Transverse colon (tissue), 4 donors: ENCODE data around the gene C17orf78.

Experiments
- POLR2A ChIP-seq: fragments of 450-650 bp; IDR thresholded peaks from one replicate; pipeline ENCODE4 v1.6.1; 2016; ENCODE audit warnings: antibody characterized with exemption, mild to moderate bottlenecking, moderate library complexity
- POLR2AphosphoS5 ChIP-seq, 3 donors: sonication (generic); formaldehyde crosslinking; IDR thresholded peaks; one replicate each; pipeline ENCODE4 v1.6.1; 2016; ENCODE audit warnings: antibody characterized with exemption in 3 of 3
- TF ChIP-seq, protein P1 (sequence below), 5 experiments: fragments of 200-600 bp in 3 of 5; fragments of 450-650 bp in 2 of 5; sonication (generic) in 3 of 5; IDR thresholded peaks; 1 replicate in 2 of 5; 2 replicates in 3 of 5; pipeline ENCODE4 v1.5.1; 2016 to 2017; ENCODE audit warnings: antibody characterized with exemption in 5 of 5, inconsistent platforms in 3 of 5, mild to moderate bottlenecking in 2 of 5, moderate library complexity in 1 of 5

DNA sequence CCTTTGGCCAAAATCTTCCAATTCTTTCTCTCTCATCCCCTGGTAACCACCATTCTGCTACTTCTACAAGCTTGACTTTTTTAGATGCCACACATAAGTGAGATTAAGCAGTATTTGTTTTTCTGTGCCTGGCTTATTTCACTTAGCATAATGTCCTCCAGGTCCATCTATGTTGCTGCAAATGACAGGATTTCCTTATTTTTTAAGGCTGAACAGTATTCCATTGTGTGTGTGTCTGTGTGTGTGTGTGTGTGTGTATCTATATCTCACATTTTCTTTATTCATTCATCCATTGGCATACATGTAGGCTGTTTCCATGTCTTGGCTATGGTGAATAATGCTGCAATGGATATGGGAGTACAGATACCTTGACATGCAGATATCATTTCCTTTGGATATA, 24.7 kb downstream of the C17orf78 start:
- TF ChIP-seq, protein P1, sequence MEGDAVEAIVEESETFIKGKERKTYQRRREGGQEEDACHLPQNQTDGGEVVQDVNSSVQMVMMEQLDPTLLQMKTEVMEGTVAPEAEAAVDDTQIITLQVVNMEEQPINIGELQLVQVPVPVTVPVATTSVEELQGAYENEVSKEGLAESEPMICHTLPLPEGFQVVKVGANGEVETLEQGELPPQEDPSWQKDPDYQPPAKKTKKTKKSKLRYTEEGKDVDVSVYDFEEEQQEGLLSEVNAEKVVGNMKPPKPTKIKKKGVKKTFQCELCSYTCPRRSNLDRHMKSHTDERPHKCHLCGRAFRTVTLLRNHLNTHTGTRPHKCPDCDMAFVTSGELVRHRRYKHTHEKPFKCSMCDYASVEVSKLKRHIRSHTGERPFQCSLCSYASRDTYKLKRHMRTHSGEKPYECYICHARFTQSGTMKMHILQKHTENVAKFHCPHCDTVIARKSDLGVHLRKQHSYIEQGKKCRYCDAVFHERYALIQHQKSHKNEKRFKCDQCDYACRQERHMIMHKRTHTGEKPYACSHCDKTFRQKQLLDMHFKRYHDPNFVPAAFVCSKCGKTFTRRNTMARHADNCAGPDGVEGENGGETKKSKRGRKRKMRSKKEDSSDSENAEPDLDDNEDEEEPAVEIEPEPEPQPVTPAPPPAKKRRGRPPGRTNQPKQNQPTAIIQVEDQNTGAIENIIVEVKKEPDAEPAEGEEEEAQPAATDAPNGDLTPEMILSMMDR (IDR thresholded peaks at IDR 0.05) = no peak
- TF ChIP-seq POLR2A (no peak), POLR2AphosphoS5 (IDR thresholded peaks at IDR 0.05) (no peak)
